ENCODE results near the gene FSTL1.

Gene FSTL1

DNA sequence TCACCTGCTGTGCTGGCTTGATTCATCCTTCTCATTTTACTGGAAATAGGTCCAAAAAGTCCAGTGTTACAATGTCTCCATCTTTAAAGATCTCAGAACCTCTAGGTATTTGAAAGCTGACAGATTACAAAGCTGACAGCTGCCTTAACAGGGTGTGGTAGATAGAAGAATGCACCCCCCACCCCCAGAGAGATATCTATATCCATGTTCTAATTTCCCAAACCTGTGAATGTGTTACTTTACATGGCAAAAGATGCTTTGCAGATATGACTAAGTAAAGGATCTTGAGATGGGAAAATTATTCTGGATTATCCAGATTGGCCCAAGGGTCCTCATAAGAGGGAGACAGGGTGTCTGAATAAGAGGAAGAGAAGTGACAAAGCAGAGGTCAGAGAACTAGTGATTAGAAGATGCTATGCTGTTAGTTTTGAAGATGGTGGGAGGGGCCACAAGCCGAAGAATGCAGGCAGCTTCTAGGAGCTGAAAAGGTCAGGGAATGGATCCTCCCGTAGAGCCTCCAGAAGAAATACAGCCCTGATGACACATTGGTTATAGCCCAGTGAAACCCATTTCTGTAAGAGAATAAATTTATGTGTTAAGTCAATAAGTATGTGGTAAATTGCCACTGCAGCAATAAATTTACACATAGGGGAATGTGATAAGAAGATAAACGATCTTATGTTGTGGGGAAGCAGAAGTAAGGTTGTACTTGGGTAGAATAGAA is 21.5 kb upstream of the FSTL1 start:
- H3K4me2 ChIP-seq (ENCODE audit: low read length) = no peak overlapping the region
- H3K9me3 ChIP-seq (ENCODE audit: insufficient read depth, low read length) = no peaks in the 10 kb centered on the region
- TF ChIP-seq, protein P1, sequence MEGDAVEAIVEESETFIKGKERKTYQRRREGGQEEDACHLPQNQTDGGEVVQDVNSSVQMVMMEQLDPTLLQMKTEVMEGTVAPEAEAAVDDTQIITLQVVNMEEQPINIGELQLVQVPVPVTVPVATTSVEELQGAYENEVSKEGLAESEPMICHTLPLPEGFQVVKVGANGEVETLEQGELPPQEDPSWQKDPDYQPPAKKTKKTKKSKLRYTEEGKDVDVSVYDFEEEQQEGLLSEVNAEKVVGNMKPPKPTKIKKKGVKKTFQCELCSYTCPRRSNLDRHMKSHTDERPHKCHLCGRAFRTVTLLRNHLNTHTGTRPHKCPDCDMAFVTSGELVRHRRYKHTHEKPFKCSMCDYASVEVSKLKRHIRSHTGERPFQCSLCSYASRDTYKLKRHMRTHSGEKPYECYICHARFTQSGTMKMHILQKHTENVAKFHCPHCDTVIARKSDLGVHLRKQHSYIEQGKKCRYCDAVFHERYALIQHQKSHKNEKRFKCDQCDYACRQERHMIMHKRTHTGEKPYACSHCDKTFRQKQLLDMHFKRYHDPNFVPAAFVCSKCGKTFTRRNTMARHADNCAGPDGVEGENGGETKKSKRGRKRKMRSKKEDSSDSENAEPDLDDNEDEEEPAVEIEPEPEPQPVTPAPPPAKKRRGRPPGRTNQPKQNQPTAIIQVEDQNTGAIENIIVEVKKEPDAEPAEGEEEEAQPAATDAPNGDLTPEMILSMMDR (IDR thresholded peaks at IDR 0.05; ENCODE audit: low read depth, low read length) = no peak
- TF ChIP-seq EZH2phosphoT487 (IDR thresholded peaks at IDR 0.05; ENCODE audit: low read depth) = no peak
- H3K27ac ChIP-seq (ENCODE audit: low read length) = no peak overlapping the region
- no peak overlapping the region for H3K4me3 ChIP-seq (ENCODE audit: low read length)
- no peaks in the 10 kb centered on the region for H3K79me2 ChIP-seq (ENCODE audit: low read length)
- H3K36me3 ChIP-seq (replicated peaks; ENCODE audit: low read depth, low read length) = no peaks in the 10 kb centered on the region
- H4K20me1 ChIP-seq (ENCODE audit: insufficient read depth, low read length) = no peaks in the 10 kb centered on the region
- H3K9ac ChIP-seq (ENCODE audit: low read length) = no peak overlapping the region
- H2AFZ ChIP-seq (ENCODE audit: low read depth, low read length) = no peak overlapping the region
- H3K27me3 ChIP-seq (ENCODE audit: low read depth, low read length) = peaks cover 2% of the 10 kb centered on the region; the same call in 1 of the 2 replicates
- H3K4me1 ChIP-seq (ENCODE audit: low read length) = no peaks in the 10 kb centered on the region

DNA sequence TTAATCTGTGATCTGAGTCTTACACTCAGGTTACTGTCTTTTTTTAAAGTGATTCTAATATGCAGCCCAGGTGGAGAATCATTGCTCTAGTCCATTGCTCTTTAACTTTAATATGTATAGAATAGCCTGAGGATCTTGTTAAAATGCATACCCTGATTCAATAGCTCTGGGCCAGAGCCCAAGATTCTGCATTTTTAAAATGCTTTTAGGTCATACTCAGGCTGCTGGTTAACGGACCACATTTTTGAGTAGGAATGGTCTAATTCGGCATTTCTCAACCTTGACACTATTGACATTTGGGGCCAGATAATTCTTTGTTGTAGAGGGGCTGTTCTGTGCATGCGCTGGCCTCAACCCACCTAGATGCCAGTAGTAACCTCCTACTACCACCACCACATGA is 20.9 kb upstream of the FSTL1 start:
- H3K79me2 ChIP-seq (ENCODE audit: low read length) = no peaks in the 10 kb centered on the region
- no peak overlapping the region for H3K4me3 ChIP-seq (ENCODE audit: low read length)
- no peaks in the 10 kb centered on the region for H3K27me3 ChIP-seq (ENCODE audit: low read depth, low read length)
- no peak overlapping the region for H3K9ac ChIP-seq (ENCODE audit: low read length)
- no peaks in the 10 kb centered on the region for H3K36me3 ChIP-seq (replicated peaks; ENCODE audit: low read depth, low read length)
- no peak overlapping the region for H3K27ac ChIP-seq (ENCODE audit: low read length)
- no peak overlapping the region for H2AFZ ChIP-seq (ENCODE audit: low read depth, low read length)
- no peak overlapping the region for H3K4me2 ChIP-seq (ENCODE audit: low read length)
- H3K4me1 ChIP-seq (ENCODE audit: low read length) = no peaks in the 10 kb centered on the region
- no peaks in the 10 kb centered on the region for H3K9me3 ChIP-seq (ENCODE audit: insufficient read depth, low read length)
- TF ChIP-seq, protein P1 (IDR thresholded peaks at IDR 0.05; ENCODE audit: low read depth, low read length) = no peak
- TF ChIP-seq EZH2phosphoT487 (IDR thresholded peaks at IDR 0.05; ENCODE audit: low read depth) = no peak
- H4K20me1 ChIP-seq (ENCODE audit: insufficient read depth, low read length) = no peaks in the 10 kb centered on the region

DNA sequence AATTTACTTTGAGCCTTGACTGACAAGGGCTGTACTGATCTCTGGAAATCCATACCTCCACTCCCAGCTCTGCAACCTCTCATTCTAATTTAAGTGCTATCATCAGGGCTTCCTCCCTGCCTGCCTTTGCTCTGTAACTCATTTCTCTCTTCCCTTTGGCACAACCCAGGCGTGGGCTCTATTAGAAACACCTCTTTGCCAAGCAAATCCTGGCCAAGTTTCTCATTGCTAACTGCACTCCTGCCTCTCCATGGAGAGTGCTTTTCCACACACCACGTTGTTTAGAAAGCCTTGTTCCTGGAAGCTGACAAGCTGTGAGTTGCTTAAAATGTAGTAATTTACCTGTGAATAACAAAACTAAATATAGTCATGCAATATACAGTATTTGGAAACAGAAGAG is 20.1 kb upstream of the FSTL1 start:
- no peak overlapping the region for H3K9ac ChIP-seq (ENCODE audit: low read length)
- TF ChIP-seq, protein P1 (IDR thresholded peaks at IDR 0.05; ENCODE audit: low read depth, low read length) = no peak
- no peak for TF ChIP-seq EZH2phosphoT487 (IDR thresholded peaks at IDR 0.05; ENCODE audit: low read depth)
- H2AFZ ChIP-seq (ENCODE audit: low read depth, low read length) = no peak overlapping the region
- H3K36me3 ChIP-seq (replicated peaks; ENCODE audit: low read depth, low read length) = no peaks in the 10 kb centered on the region
- H3K79me2 ChIP-seq (ENCODE audit: low read length) = no peaks in the 10 kb centered on the region
- H3K27ac ChIP-seq (ENCODE audit: low read length) = no peak overlapping the region
- no peaks in the 10 kb centered on the region for H4K20me1 ChIP-seq (ENCODE audit: insufficient read depth, low read length)
- H3K4me3 ChIP-seq (ENCODE audit: low read length) = no peak overlapping the region
- no peaks in the 10 kb centered on the region for H3K4me1 ChIP-seq (ENCODE audit: low read length)
- H3K4me2 ChIP-seq (ENCODE audit: low read length) = no peak overlapping the region
- H3K27me3 ChIP-seq (ENCODE audit: low read depth, low read length) = no peaks in the 10 kb centered on the region
- H3K9me3 ChIP-seq (ENCODE audit: insufficient read depth, low read length) = no peaks in the 10 kb centered on the region

DNA sequence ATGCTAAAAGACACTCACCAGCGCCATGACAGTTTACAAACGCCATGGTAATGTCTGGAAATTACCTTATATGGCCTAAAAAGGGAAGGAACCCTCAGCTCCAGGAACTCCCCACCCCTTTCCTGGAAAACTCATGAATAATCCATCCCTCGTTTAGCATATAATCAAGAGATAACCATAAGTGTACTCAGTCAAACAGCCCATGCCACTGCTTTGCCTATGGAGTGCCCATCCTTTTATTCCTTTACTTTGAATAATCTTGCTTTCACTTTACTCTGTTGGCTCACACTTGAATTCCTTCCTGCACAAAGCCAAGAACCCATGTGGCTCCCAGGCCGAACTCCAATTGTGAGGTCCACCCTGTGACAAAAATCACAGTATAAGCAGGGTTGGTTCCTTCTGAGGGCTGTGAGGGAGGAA is 19.1 kb upstream of the FSTL1 start:
- Histone ChIP-seq H3K4me1 (ENCODE audit: low read length) (no peaks in the 10 kb centered on the region), H3K36me3 (replicated peaks; ENCODE audit: low read depth, low read length) (no peaks in the 10 kb centered on the region), H2AFZ (ENCODE audit: low read depth, low read length) (no peak overlapping the region), H4K20me1 (ENCODE audit: insufficient read depth, low read length) (no peaks in the 10 kb centered on the region), H3K27me3 (ENCODE audit: low read depth, low read length) (no peaks in the 10 kb centered on the region), H3K4me3 (ENCODE audit: low read length) (no peak overlapping the region), H3K9ac (ENCODE audit: low read length) (no peak overlapping the region), H3K4me2 (ENCODE audit: low read length) (no peak overlapping the region), H3K9me3 (ENCODE audit: insufficient read depth, low read length) (no peaks in the 10 kb centered on the region), H3K79me2 (ENCODE audit: low read length) (no peaks in the 10 kb centered on the region), H3K27ac (ENCODE audit: low read length) (no peak overlapping the region)
- TF ChIP-seq, protein P1 (IDR thresholded peaks at IDR 0.05; ENCODE audit: low read depth, low read length) = no peak
- no peak for TF ChIP-seq EZH2phosphoT487 (IDR thresholded peaks at IDR 0.05; ENCODE audit: low read depth)
